Hepatocyte (in vitro differentiated cells): ENCODE results near the gene MAPKAP1. TPM values are rescaled to one million over a fixed set of nuclear protein-coding genes. Genes with fewer than 3 reads are reported as not detected.

Experiments used
- DNase-seq: peaks from one replicate; pipeline ENCODE4 v3.0.0-alpha.2; 2016; ENCODE audit warnings: low spot score
- H2AFZ ChIP-seq: fragments of 200-600 bp; sonication (generic); 2 replicates; pipeline ENCODE4 v1.6.0; 2016; ENCODE audit warnings: antibody characterized with exemption, mild to moderate bottlenecking
- H3K27ac ChIP-seq: fragments of 200-600 bp; sonication (generic); 2 replicates; pipeline ENCODE4 v1.5.1; 2016; ENCODE audit warnings: mild to moderate bottlenecking
- H3K27me3 ChIP-seq: fragments of 200-600 bp; sonication (generic); 2 replicates; pipeline ENCODE4 v1.6.1; 2016
- H3K36me3 ChIP-seq: fragments of 200-600 bp; sonication (generic); replicated peaks from 2 replicates; pipeline ENCODE4 v1.5.1; 2016; ENCODE audit warnings: low read depth; ENCODE audit not compliant: insufficient read depth
- H3K4me1 ChIP-seq: fragments of 200-600 bp; sonication (generic); 2 replicates; pipeline ENCODE4 v1.5.1; 2016; ENCODE audit warnings: mild to moderate bottlenecking, moderate library complexity; ENCODE audit not compliant: insufficient read depth
- H3K4me2 ChIP-seq: fragments of 200-600 bp; sonication (generic); 2 replicates; pipeline ENCODE4 v1.6.0; 2016
- H3K4me3 ChIP-seq: fragments of 200-600 bp; sonication (generic); 2 replicates; pipeline ENCODE4 v1.5.1; 2016; ENCODE audit warnings: mild to moderate bottlenecking
- H3K79me2 ChIP-seq: fragments of 200-600 bp; sonication (generic); 2 replicates; pipeline ENCODE4 v1.6.0; 2017; ENCODE audit warnings: mild to moderate bottlenecking
- H3K9me2 ChIP-seq: fragments of 200-600 bp; sonication (generic); replicated peaks from 2 replicates; pipeline ENCODE4 v1.6.0; 2017; ENCODE audit warnings: mild to moderate bottlenecking; ENCODE audit not compliant: insufficient read depth
- H3K9me3 ChIP-seq: fragments of 200-600 bp; sonication (generic); 2 replicates; pipeline ENCODE4 v1.5.1; 2016; ENCODE audit warnings: low read depth, mild to moderate bottlenecking
- H4K20me1 ChIP-seq: fragments of 200-600 bp; sonication (generic); 2 replicates; pipeline ENCODE4 v1.6.0; 2016; ENCODE audit warnings: mild to moderate bottlenecking; ENCODE audit not compliant: insufficient read depth, poor library complexity, severe bottlenecking
- EZH2 ChIP-seq: fragments of 200-600 bp; sonication (generic); IDR thresholded peaks from 2 replicates; pipeline ENCODE4 v1.6.1; 2016; ENCODE audit warnings: antibody characterized with exemption, mild to moderate bottlenecking, borderline replicate concordance
- EZH2phosphoT487 ChIP-seq: fragments of 200-600 bp; sonication (generic); IDR thresholded peaks from one replicate; pipeline ENCODE4 v1.6.1; 2018; ENCODE audit warnings: antibody characterized with exemption, mild to moderate bottlenecking, low read depth, moderate library complexity; ENCODE audit not compliant: unreplicated experiment, severe bottlenecking
- WGBS: methylation state at CpG from one replicate; pipeline ENCODE4 v1.1.6; 2016; ENCODE audit warnings: low lambda C conversion rate; ENCODE audit errors: missing lambda C conversion rate; 5-methylcytosine and 5-hydroxymethylcytosine counted together
- polyA plus RNA-seq: library from polyadenylated mRNA; unstranded; fragments of >200 nt; fragmentation: Nextera tagmentation; extraction: Ambion mirVana; gene quantifications from 2 replicates; pipeline ENCODE4 v1.2.1, GENCODE V29; 2016
- total RNA-seq: library from RNA; depleted of rRNA; stranded (reverse); fragments of >200 nt; gene quantifications from 2 replicates; pipeline ENCODE4 v1.2.3, GENCODE V29; 2014
- TF ChIP-seq, protein P1 (sequence below): fragments of 200-600 bp; sonication (generic); IDR thresholded peaks from 2 replicates; pipeline ENCODE4 v1.5.1; 2016; ENCODE audit warnings: antibody characterized with exemption, mild to moderate bottlenecking; ENCODE audit not compliant: poor library complexity

MAPKAP1 gene
- total and polyA plus RNA-seq, 2 experiments from 2014 or later, result 74.5 to 79.4 TPM

DNA sequence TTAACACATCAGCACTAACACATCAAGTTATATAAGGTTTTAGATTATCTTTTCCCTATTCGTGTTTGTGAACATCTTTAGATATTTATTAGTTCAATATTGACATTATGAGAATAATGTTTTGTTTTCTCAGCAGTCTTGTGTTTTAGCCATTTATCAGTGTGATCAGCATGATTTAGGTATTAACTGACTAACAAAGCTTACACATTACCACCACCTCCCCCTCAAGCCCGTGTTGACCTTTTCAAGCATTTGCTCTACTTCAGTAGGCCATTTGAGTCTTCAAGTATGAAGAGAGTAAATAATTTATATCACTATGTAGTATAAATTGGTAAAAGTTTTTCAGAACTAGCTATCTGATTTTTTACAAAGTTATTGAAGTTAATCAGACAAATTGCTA lies 47.1 kb upstream of the MAPKAP1 start:
- Histone ChIP-seq H4K20me1 (no peaks in the 10 kb centered on the region), H3K4me1 (peaks cover 4% of the 10 kb centered on the region), H3K36me3 (no peaks in the 10 kb centered on the region), H3K4me3 (no peak overlapping the region), H3K79me2 (peaks cover 30% of the 10 kb centered on the region), H2AFZ (no peak overlapping the region), H3K9me2 (no peaks in the 10 kb centered on the region), H3K27ac (no peak overlapping the region), H3K27me3 (peaks cover 4% of the 10 kb centered on the region), H3K4me2 (no peak overlapping the region), H3K9me3 (no peaks in the 10 kb centered on the region)
- DNase-seq, result no peak
- no peak for TF ChIP-seq EZH2
- no peak for TF ChIP-seq EZH2phosphoT487
- TF ChIP-seq, protein P1, sequence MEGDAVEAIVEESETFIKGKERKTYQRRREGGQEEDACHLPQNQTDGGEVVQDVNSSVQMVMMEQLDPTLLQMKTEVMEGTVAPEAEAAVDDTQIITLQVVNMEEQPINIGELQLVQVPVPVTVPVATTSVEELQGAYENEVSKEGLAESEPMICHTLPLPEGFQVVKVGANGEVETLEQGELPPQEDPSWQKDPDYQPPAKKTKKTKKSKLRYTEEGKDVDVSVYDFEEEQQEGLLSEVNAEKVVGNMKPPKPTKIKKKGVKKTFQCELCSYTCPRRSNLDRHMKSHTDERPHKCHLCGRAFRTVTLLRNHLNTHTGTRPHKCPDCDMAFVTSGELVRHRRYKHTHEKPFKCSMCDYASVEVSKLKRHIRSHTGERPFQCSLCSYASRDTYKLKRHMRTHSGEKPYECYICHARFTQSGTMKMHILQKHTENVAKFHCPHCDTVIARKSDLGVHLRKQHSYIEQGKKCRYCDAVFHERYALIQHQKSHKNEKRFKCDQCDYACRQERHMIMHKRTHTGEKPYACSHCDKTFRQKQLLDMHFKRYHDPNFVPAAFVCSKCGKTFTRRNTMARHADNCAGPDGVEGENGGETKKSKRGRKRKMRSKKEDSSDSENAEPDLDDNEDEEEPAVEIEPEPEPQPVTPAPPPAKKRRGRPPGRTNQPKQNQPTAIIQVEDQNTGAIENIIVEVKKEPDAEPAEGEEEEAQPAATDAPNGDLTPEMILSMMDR, result no peak
- 28% methylated on average over 2 of the region's 2 CpGs for WGBS

DNA sequence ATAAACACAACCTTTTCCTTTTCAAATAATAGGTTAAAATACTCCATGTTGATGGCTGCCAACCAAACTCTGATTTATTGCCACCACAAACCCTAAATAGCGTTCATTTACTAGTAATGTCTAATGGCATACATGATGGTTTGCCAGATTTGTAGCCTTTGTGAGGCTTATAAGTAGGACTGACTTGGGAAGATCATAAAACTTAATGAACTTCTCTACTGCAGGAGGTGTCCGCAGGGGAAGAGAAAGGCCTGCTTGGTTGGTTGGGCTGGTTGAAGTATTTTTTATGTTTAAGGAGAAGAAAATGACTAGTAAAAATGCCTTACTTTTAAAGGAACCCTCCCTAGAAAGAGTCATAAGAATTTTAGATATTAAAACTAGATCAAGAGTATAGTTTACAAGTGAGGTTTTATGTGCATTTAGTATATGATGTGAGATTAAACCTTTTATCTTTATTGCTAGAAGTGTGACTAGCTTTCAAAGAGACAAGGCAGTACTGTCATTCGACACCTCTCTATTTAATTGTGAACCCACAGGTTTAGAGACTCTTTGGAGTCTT lies 45.1 kb upstream of the MAPKAP1 start:
- H4K20me1 ChIP-seq, result no peaks in the 10 kb centered on the region
- H3K9me2 ChIP-seq, result no peaks in the 10 kb centered on the region
- no peak overlapping the region for H2AFZ ChIP-seq
- H3K36me3 ChIP-seq, result no peaks in the 10 kb centered on the region
- no peak for TF ChIP-seq EZH2phosphoT487
- TF ChIP-seq, protein P1, result no peak
- H3K4me1 ChIP-seq, result no peaks in the 10 kb centered on the region
- WGBS, result 62% methylated on average over 3 of the region's 3 CpGs
- H3K27me3 ChIP-seq, result peaks cover 4% of the 10 kb centered on the region
- H3K4me3 ChIP-seq, result no peak overlapping the region
- H3K79me2 ChIP-seq, result peaks cover 28% of the 10 kb centered on the region
- DNase-seq, result no peak
- H3K4me2 ChIP-seq, result peak overlapping the region; percentile 37
- H3K27ac ChIP-seq, result no peak overlapping the region
- H3K9me3 ChIP-seq, result no peaks in the 10 kb centered on the region

DNA sequence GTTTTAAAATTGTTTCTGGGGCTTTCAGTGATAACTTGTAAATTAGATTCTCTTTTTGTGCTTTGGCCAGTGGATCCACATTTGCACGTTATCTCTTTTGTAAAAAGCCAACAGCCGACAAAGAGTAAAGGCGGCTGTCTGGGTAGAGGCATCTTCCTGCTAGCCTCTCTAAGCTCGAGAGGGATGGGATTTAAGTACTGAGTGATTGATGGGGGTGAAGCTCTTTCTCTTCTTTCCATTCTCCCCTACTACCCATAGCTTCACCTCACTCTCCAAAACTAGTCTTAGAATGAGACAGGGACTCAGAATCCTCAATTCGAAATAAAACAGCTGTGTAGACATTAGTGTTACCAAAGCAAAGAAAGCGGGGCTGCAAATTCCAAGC lies 43.6 kb upstream of the MAPKAP1 start:
- DNase-seq, result no peak
- Histone ChIP-seq H3K79me2 (peaks cover 28% of the 10 kb centered on the region), H2AFZ (peak overlapping the region; percentile 17), H4K20me1 (no peaks in the 10 kb centered on the region), H3K27ac (no peak overlapping the region), H3K4me2 (peak overlapping the region; percentile 96), H3K9me3 (no peaks in the 10 kb centered on the region), H3K4me1 (no peaks in the 10 kb centered on the region), H3K4me3 (no peak overlapping the region), H3K36me3 (no peaks in the 10 kb centered on the region), H3K9me2 (no peaks in the 10 kb centered on the region), H3K27me3 (peaks cover 4% of the 10 kb centered on the region)
- TF ChIP-seq, protein P1, result no peak
- TF ChIP-seq EZH2phosphoT487 (no peak), EZH2 (no peak)
- 56% methylated on average over 6 of the region's 6 CpGs for WGBS
